8988T (cell line): ENCODE measurements around the gene CNGA2.
"Not testable (repeated sequence)": the region's sequence is repeated elsewhere in the genome, so short reads cannot be mapped to it uniquely, and the experiment has no call there.

Experiments
- DNase-seq: peaks from one replicate; pipeline ENCODE4 v3.0.0; 2011

Gene CNGA2

DNA sequence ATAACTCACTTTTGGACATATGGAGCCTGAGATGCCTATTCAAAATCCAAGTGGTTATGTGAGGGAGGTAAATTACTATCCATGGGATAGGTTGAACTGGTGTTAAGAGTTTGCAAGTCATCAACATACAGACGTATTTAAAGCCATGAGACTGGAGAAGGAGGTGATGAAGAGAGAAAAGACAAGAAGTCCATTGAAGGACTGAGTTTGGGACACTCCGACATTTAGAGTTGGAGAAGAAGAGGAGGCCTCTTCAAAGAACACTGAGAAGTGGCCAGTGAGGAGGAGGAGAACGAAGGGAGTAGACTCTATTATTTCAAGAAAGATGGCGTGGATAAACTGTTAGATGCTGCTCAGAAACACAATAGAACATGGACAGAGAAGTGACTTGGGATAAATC lies at the start of gene CNGA2:
Gene CNGA2 (plus strand): TSS at position 301 of the 400 bp plus-strand sequence. CDS start 3,738 bp downstream, outside the sequence.
- no peak for DNase-seq

DNA sequence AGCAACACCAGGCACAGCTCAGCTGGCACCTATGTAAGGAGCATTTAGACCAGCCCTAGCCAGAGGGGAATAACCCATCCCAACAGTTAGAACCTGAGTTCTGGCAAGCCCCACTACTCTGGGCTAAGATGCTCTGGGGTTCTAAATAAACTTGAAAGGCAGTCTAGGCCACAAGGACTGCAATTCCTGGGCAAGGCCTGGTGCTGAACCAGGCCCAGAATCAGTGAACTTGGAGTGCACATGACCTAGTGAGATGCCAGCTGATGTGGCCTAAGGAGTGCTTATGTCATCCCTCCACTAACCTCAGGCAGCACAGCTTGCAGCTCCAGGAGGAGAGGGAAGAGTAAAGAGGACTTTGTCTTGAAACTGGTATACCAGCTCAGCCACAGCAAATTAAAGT lies 46.9 kb upstream of the CNGA2 start:
- no peak for DNase-seq

DNA sequence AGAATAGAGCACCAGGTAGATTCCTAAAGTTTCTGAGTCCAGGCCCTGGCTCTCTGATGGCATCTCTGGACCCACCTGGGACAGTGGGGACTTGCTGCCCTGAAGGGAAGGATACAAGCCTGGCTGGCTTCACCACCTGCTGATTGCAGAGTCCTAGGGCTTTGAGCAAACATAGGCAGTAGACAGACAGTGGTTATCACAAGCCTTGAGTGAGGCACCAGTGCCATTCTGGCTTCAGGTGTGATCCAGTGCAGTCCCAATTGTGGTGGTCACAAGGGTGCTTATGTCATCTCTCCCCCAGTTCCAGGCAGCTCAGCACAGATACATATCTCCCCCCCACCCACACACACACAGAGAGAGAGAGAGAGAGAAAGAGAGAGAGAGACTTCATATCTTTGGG lies 45.9 kb upstream of the CNGA2 start:
- DNase-seq, result no peak

DNA sequence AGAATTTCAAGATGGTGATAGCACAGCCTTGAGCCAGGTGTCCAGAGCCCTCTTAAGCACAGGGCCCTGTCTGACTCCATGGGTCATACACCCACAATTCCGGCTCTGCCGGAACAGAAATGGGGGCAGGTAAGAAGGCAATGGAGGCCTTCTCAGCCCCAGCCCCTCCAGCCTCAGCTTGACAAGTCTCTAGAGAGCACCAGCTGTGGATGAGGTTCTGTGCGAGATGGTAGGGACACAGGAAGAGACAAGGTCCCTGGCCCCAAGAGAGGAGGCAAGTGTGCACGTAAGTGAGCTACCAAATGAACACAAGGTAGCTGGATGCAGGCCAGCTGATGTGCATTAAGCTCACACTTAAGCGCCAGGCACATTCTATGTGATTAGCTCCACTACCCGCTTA lies 41.7 kb upstream of the CNGA2 start:
- no peak for DNase-seq

DNA sequence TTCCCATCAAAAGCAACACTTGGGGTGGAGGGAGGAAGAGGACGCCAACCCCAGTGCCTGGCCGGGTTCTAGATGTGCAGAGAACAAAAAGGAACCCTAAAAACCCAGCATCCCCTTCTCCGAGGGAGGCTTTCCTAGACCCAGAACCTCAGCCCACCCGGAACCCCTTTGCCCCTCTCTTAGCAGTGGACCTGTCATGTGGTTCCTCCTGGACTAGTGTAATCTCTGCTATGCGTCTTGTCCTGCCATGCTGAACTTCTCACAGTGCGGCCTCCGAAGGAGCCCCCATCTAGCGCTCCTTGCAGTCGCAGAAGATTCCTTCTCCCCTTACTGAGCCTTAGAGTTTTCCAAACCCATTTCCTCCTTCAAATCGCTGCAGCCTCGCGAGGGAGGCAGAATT lies 40.4 kb upstream of the CNGA2 start:
- DNase-seq, result no peak

DNA sequence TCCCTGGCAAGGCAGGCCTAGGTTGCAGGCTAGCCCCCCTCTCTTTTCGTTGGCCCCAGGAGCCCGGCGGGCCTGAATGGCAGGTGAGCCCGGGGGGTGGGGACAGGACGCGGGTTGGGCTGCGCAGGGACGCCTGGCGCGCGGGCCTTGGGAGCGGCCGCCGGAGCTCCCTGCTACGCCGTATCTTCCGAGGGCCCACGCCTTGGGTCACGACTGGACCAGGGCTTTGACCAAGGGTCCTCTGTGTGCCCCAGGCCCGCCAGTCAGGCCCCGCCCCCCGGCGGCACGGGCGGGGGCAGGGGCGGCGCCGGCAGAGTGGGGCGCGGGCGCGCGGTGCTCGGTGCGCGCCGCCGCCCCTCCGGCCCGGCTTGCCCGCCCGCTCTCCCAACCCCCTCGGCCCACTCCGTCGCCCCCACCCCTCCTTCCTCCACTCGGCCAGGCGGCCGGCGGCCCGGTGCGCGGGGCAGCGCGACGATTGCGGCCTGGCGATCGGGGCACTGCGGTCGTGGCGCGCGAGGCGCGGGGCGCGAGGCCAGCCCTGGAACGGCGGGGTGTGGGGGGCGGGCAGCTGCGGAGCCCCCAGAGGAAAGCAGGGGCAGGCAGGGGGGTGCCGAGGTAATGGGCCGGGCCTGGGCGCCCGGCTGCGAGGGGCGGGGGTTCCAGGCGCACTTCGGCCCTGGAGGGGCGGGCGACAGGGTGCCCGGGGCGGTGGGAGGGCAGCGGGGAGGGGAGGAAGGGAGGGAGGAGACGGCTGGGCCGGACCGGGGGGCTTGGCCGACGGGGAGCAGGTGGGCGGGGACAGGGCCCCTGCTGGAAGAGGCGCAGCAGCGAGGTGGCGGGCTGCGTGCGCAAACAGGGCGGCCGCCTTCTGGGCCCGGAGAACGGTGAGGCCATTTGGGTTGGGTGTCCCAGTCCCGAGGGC lies 39.6 kb upstream of the CNGA2 start, which contains the start of gene PRRG3:
Gene PRRG3 (plus strand): TSS at position 798 of the 922 bp plus-strand sequence. CDS start 3,357 bp downstream, outside the sequence.
- no peak for DNase-seq

DNA sequence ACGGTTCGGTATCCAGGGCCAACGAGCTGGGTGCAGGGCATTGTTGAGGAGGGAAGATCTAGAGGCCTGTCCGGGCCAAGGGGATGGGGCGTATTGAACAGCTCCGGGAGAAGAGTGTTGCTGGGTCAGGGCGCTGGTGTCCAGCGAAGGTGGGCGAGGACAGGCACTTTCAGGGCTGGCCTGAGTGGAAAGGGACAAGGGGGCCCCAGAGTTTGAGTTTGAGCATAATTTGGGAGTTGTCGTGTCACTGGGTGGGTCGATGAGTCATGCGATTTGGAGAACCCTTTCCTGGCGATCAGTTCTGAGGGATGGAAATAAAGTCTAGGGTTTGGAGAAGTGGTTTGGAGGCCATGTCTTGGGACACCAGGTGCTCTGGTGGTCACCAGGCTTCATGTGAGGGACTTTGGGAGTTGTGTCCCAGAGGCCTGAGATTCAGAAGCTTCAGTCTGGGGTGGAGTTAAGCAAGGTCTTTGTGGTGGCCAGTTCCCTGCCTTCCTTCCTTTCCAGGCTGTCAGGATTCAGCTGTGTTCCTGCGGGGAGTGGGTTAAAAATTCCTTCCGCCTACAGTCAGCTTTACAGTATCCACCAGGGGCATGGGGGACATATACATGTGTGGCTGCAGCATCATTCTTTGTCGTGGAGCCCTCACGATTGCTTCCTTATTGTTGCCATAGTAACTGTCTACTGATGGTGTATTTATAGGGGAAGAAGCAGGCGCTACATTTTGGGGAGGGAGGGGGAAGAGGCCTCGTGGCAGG lies 38.8 kb upstream of the CNGA2 start:
- no peak for DNase-seq

DNA sequence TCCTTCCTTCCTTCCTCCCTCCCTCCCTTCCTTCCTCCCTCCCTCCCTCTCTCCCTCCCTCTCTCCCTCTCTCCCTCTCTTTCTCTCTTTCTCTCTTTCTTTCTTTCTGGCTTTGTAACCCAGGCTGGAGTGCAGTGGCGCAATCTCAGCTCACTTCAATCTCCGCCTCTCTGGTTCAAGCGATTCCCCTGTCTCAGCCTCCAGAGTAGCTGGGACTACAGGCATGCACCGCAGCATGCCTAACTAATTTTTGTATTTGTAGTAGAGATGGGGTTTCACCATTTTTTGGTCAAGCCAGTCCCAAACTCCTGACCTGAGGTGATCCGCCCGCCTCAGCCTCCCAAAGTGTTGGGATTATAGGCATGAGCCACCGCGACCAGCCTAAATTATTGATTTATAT lies 37.5 kb upstream of the CNGA2 start:
- not testable (repeated sequence) for DNase-seq

DNA sequence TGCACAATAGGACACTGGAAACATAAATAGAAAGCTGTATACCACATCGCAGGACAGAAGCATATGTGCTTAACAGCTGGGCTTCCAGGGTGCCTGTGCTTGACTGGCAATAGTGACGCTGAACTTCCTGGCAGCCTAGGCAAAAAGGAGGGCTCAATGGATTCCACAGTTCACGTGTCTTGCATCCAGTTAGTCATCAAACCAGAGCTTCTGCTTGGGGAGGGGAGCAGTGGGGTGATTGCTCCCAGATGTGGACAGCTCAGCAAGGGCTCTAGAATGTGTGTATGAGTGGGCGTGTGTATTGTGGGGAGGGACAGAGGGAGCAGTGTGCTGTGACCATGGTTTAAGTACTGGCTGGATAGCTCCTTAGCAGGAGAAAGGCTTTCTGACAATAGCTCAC lies 37.0 kb upstream of the CNGA2 start:
- DNase-seq, result no peak

DNA sequence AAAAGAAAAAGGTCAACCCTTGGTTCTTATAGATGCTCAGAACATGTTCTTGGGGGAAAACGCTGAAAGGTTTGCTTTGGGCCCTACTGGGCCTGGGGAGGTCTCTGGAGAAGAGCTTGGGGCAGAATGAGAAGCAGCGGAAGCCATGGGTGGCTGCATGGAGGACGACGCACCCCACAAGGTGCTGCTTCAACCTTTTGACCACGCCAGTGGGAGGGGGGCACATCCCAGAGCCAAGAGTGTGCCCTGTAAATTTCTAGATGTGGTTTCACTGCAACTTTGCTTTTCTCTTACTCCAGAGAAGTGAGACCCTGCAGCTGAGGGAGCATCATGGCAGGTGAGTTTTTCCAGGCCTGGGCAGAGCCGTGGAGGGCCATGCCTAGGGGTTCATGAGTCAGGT lies 36.1 kb upstream of the CNGA2 start:
- DNase-seq, result no peak

DNA sequence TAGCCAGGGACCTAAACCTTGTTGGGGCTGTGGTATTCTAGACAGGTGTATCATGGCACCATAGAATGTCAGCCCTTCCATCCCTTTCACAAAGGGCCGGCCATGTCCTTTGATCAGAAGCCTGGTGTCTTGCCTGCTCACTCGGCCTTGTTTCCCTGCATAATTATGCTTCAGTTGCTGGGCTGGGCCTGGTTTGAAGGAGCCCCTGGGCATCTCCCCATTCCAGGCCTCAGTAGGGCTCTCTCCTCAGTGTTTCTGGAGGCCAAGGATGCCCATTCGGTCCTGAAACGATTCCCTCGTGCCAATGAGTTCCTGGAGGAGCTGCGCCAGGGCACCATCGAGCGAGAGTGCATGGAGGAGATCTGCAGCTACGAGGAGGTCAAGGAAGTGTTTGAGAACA lies 34.8 kb upstream of the CNGA2 start:
- no peak for DNase-seq

DNA sequence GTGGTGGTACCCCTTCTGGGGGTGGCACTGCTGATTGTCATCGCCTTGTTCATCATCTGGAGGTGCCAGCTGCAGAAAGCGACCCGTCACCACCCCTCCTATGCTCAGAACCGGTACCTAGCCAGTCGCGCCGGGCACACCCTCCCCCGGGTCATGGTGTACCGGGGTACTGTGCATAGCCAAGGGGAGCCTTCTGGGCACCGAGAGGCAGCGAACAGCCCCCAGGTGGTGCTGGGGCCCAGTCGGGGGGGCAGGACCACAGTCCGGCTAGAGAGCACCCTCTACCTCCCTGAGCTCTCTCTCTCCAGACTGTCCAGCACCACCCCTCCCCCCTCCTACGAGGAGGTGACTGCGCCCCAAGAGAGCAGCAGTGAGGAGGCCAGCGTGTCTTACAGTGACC lies 34.0 kb upstream of the CNGA2 start:
- no peak for DNase-seq

DNA sequence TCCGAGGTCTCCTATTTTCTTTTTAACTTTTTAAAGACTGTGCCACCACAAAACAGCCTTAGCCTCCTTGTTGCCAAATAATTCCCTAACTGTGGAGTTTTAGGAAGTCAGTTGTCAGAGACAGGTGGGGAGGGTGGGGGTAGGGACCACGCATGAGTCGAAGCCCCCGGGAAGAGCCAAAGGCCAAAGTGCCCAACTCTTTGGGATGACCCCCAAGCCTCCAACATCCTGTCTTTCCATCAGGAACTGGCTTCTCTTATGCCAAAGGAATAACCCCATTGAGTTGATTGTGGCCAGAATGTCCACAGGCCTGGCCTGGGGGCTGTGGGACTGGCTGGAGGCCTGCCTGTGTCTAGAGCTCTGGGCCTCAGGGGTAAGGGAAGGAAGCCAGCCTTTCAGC lies 33.5 kb upstream of the CNGA2 start:
- no peak for DNase-seq

DNA sequence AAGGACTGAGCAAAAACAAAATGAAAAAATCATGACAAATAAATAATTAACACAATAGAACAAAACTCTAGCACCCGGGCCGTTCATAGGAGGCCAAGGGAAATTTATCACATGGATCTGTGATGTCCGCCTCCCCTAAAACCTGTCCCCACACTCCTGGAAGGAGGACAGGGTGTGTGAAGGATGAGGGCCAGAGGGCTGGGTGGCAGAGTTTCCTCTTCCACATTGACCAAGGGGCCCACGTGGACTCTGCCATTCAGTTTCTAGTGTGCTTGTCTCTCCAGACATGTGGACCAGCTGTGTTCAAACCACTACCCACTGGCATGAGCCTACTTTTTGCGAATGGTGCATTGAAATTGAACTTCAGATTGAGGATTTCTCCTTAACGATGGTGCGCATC lies 33.0 kb upstream of the CNGA2 start:
- no peak for DNase-seq

DNA sequence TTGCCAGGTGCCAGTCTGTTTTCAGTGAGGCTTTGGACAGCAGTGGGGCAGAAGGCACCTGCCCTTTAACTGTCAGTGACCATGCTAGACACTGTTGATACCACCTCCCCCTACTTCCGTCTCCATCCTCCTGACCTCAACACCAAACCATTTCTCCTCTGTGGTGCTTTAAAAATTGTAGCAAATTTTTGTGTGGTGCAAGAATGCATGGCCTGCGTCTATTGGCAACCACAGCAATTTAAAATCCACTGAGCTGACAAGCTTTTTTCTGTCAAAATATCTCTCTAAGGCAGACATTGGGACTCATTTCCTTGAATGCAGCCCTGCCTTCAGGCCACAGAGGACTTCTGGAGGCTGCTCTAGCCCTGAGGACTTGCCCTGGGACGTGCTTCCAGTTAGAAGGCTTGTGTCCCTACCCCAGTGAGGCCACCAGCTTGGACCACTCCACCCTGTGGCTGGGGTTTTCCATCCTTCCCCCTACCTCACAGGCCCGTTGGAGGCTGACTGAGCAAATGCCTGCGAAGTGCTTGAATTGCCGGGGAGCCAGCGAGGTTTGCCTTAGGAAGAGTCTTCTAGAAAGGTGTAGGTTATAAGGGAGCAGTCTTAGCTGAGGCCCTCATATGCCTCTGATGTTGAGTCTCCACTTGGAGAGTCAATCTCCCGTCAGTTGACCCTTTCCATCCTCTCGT lies 32.4 kb upstream of the CNGA2 start:
- no peak for DNase-seq

DNA sequence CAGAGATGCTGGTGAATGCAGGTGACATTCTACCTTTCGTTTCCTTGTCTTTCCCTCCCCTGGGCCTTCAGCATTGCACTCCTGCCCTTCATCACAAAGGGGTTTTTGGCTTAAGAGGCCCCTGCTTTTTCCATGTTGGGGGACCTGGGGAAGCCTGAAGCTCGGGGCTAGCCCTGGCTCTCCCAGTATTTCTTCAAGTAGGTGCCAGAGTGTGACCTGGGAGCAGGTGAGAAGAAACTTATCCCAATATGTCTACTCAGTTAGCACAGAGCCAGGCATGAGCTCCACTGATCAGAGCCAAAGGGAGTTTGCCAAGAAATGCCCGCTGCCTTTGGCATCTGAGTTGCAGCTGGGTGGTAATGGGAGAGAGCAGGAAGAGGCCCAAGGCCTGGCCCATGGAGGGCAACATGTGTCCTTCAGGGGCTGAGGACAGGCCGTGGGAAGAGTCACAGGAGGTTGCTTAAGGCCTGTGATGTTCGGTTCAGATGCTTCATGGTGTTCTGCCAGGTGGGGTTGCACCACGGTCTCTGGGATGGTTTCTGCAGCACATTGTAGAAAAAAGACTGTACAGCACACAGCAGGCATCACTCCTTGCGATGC lies 31.7 kb upstream of the CNGA2 start:
- DNase-seq, result no peak

DNA sequence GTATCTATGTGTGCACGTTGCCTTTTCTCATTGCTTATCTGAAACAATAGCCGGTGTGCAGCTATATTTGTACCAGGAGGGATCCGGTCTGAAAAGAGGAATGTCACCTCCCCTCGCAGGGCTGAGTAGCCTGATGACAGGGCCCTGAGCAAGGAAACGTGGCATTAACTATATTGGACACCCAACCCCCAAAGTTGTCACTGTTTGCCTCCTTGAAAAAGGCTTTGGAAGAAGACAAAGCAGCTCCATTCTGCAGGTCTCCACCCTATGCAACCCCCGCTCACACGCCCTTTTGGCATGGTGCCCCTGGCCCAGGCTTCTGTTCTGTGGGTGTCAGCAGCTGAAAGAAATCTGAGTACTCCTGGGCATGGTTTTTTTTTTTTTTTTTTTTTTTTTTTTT lies 31.1 kb upstream of the CNGA2 start:
- no peak for DNase-seq

DNA sequence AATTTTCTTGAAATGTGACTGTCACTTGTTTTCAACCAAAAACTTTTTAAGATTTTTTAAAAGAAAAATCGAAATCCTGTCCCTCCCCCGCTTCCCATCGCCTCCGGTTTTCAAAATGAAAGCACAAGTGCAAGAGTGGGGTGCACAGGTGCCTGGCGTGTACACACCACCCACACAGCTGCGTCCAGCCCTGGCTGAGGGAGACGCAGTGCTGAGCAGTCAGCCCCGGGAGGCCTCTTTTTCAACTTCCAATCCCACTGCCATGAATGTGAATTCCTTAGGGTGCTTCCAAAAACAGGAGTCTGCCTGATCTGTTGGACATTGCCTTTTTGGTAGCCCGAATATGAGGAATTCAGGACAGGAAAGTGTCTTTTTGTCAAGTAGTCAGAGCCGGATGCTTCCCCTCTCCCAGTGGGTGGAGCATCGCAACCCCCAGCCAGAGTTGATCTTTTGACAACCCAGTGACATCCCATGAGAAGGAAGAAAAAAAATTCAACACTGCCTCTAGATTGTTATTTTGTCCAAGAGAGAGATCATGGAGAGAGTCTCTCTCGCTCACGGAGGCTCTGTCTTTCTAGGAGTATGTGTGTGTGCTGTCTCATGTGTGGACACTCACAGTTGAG lies 30.4 kb upstream of the CNGA2 start:
- no peak for DNase-seq

DNA sequence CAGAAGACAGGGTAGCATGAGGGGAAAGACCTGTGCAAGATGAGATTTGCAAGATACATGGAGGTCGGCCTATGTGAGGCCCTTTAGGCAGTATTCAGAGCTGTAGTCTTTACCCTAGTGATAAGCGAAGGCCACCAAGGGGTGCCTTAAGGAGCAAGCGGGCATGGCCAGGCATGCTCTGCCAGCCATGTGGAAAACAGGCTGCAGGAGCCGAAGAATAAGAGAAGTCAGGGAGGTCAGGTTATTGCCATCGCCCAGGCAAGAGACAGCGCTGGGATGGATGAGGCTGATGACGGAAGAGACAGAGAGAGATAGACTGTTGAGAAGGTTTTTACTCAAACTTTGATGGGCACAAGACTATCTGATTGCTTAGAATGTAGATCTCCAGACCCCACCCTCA lies 25.7 kb upstream of the CNGA2 start:
- no peak for DNase-seq

DNA sequence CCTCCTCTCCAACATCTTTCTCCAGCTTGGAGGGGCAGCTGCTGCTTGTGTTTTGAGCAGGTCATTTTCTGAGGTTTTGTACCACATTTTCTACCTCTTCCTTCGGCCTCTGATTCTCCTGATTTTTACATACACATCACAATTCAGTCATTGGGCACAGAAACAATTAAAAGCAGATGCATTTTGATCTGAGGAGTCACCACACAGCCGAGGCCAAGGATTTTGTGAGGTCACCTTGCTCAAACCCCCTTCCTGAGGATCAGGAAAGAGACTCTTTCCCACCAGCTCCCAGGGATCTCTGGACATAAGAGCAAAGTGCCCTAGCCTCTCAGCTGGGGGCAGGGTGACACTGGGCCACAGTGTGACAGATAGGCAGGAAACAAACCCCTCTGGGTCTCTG lies 24.1 kb upstream of the CNGA2 start:
- no peak for DNase-seq

DNA sequence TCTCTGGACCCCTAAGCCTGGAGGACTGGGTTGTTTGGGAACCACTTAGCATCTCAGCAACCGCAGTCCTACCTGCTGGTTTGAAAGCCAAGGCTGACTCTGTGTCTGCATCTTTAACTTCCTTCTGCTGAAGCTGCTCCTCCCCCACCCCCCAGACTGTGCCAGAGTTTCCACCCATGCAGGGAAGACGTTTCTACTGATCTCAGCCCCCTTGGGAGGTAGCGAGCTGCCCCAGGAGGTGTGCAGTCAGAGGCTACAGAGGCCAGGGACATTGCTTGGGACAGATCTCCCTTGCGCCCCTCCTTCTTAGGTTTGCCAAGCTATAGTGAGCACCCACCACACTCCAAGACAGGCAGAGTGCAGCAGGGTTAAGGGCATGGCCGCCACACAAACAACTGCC lies 23.4 kb upstream of the CNGA2 start:
- no peak for DNase-seq

DNA sequence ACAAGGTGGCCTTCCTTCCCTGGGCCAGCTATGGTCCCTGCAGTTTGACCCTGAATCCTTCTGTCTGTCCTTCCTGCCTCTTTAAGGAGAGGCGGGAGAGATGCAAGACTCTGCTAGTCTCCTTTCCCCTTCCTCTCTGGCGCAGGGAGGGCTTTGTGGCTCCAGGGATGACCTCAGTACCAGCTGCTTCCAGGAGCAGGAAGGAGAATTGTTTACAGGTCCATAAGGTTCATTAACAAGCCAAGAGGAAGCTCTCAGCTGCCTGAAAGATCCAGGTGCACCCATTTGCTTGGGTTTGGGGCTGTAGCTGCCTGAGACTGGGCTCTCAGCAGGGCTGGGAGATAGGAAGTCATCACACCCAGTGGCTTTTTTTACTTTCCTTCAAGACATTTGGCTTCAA lies 22.8 kb upstream of the CNGA2 start:
- no peak for DNase-seq

DNA sequence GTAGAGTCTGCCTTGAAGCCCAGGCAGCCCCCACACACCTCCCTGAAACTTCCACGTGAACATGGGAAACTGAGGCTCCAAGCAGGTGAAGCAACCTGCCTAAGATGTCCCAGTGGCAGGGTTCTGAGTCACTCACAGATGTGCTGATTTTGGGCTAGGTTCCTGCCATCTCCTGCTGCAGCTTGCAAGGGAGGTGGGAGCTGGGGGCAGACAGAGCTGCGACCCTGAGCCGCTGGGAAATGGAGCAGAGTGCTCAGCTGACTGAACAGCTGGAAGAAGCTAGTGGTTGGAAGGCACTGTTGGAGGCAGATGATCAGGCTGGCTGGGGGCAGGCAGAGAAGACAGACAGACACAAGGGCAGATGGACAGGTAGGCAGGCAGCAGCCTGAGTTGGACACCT lies 22.3 kb upstream of the CNGA2 start:
- no peak for DNase-seq
